Fibroblast of peridontal ligament (primary cell): ENCODE results near the gene MIA.
A peak's percentile ranks its signal among the peaks of the same experiment; 100 is the strongest.
"Not testable (repeated sequence)": the region's sequence is repeated elsewhere in the genome, so short reads cannot be mapped to it uniquely, and the experiment has no call there.

Experiments used
- DNase-seq: peaks from one replicate; pipeline ENCODE4 v3.0.0-alpha.2; 2010; ENCODE audit errors: extremely low read depth

The MIA gene

GRCh38 chr19:40777937-40778705 lies 2.8 kb downstream of the MIA start, which contains the start of gene RAB4B:
TSS of gene RAB4B (plus strand) at chr19:40778247. CDS start at chr19:40778376, 129 bp downstream.
- DNase-seq: peak; percentile 99

GRCh38 chr19:40778706-40779284 lies 3.5 kb downstream of the MIA start:
- DNase-seq: peak; percentile 20

GRCh38 chr19:40780582-40780981 lies 5.3 kb downstream of the MIA start:
- no peak for DNase-seq

- no peak for DNase-seq
Observed at GRCh38 chr19:40781140-40781539, 5.8 kb downstream of the MIA start.

- DNase-seq: no peak
Observed at GRCh38 chr19:40783711-40784110, 8.4 kb downstream of the MIA start.

- DNase-seq: not testable (repeated sequence)
Observed at GRCh38 chr19:40784146-40784545, 8.8 kb downstream of the MIA start.

GRCh38 chr19:40785526-40785925 lies 10.2 kb downstream of the MIA start:
- no peak for DNase-seq

GRCh38 chr19:40786060-40787037 lies 11.0 kb downstream of the MIA start:
- no peak for DNase-seq

GRCh38 chr19:40791349-40791748 lies 16.0 kb downstream of the MIA start:
- no peak for DNase-seq

- DNase-seq: no peak
Observed at GRCh38 chr19:40791996-40792395, 16.7 kb downstream of the MIA start.

GRCh38 chr19:40797166-40797962 lies 22.0 kb downstream of the MIA start:
- DNase-seq: no peak

- peak; percentile 48 for DNase-seq
Observed at GRCh38 chr19:40797963-40798682, 22.8 kb downstream of the MIA start.

GRCh38 chr19:40798683-40799557 lies 23.6 kb downstream of the MIA start, which contains the start of gene EGLN2:
TSS of gene EGLN2 (plus strand) at chr19:40799191. CDS start at chr19:40800573, 1,382 bp downstream.
- peak; percentile 99 for DNase-seq

GRCh38 chr19:40799558-40800338 lies 24.4 kb downstream of the MIA start:
- no peak for DNase-seq

- DNase-seq: no peak
Observed at GRCh38 chr19:40800339-40800996, 25.1 kb downstream of the MIA start.

- no peak for DNase-seq
Observed at GRCh38 chr19:40800997-40801377, 25.7 kb downstream of the MIA start.

- no peak for DNase-seq
Observed at GRCh38 chr19:40801426-40802299, 26.3 kb downstream of the MIA start.
